ENCODE measurements around the gene ART4. TPM values are rescaled to one million over a fixed set of nuclear protein-coding genes. Genes with fewer than 3 reads are reported as not detected.

Gene ART4
- total and polyA plus RNA-seq, 2 donors (not counting 3 experiments of a cell fraction or from before 2014, with no cell fraction given) = 12.5 to 54.7 TPM

GRCh38 chr12:14876833-14877232, 33.5 kb upstream of the ART4 start:
- no peak overlapping the region for H3K27ac ChIP-seq (ENCODE audit: insufficient read depth, low read depth, low read length)
- H3K4me1 ChIP-seq (ENCODE audit: control insufficient read depth, extremely low read depth, insufficient read depth, low read length) = peaks cover 7% of the 10 kb centered on the region
- H3K9ac ChIP-seq (replicated peaks; ENCODE audit: extremely low read depth, insufficient read depth, low read length) = no peak overlapping the region
- H3K4me3 ChIP-seq (replicated peaks in 1 of 3; ENCODE audit: insufficient read depth in 1 of 3, low read depth in 1 of 3, low read length in 3 of 3) = no peak overlapping the region
- no peaks in the 10 kb centered on the region for H3K27me3 ChIP-seq (ENCODE audit: control insufficient read depth in 2 of 2, insufficient read depth in 2 of 2, low read length in 2 of 2)
- dilution Hi-C loops (cut with MboI; ENCODE audit: extremely low pct_ligation_motif_present, low sequenced_read_pairs) (no loop called here), intact Hi-C loops (cut with micrococcal nuclease) (no loop called here)
- FAIRE-seq (no peak), DNase-seq (ENCODE audit: low read depth, low spot score) (no peak)
- H3K79me2 ChIP-seq (ENCODE audit: control insufficient read depth, insufficient read depth, low read length) = no peaks in the 10 kb centered on the region
- no TSS peak for BruUV-seq (replicated peaks)
- no peaks in the 10 kb centered on the region for H3K9me1 ChIP-seq (replicated peaks; ENCODE audit: control insufficient read depth, extremely low read depth, insufficient read depth, low read length)
- H3K9me3 ChIP-seq (replicated peaks; ENCODE audit: control insufficient read depth, insufficient read depth, low read length) = no peaks in the 10 kb centered on the region
- no peak overlapping the region for H3K4me2 ChIP-seq (ENCODE audit: insufficient read depth, low read length)
- no peak for TF ChIP-seq FOS (IDR thresholded peaks at IDR 0.05; ENCODE audit: borderline replicate concordance, insufficient read depth, low read length)
- no peak for TF ChIP-seq GATA2 (IDR thresholded peaks at IDR 0.05; ENCODE audit: insufficient read depth, insufficient read length, low read depth, low read length)
- no peak for TF ChIP-seq POLR2A (IDR thresholded peaks at IDR 0.05; ENCODE audit: low read depth, low read length)
- no peak for TF ChIP-seq EZH2 (IDR thresholded peaks at IDR 0.05; ENCODE audit: borderline replicate concordance, low read depth, low read length, severe bottlenecking)
- TF ChIP-seq, protein P1, sequence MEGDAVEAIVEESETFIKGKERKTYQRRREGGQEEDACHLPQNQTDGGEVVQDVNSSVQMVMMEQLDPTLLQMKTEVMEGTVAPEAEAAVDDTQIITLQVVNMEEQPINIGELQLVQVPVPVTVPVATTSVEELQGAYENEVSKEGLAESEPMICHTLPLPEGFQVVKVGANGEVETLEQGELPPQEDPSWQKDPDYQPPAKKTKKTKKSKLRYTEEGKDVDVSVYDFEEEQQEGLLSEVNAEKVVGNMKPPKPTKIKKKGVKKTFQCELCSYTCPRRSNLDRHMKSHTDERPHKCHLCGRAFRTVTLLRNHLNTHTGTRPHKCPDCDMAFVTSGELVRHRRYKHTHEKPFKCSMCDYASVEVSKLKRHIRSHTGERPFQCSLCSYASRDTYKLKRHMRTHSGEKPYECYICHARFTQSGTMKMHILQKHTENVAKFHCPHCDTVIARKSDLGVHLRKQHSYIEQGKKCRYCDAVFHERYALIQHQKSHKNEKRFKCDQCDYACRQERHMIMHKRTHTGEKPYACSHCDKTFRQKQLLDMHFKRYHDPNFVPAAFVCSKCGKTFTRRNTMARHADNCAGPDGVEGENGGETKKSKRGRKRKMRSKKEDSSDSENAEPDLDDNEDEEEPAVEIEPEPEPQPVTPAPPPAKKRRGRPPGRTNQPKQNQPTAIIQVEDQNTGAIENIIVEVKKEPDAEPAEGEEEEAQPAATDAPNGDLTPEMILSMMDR (IDR thresholded peaks at IDR 0.05; ENCODE audit: extremely low read depth in 1 of 2, insufficient read depth in 1 of 2, low read depth in 1 of 2, low read length in 2 of 2) = no peak
- no peak for TF ChIP-seq POLR2AphosphoS5 (IDR thresholded peaks at IDR 0.05; ENCODE audit: insufficient read depth, low read depth, low read length)
- no peak for TF ChIP-seq MYC (IDR thresholded peaks at IDR 0.05; ENCODE audit: low read depth, low read length)
- TF ChIP-seq JUN (IDR thresholded peaks at IDR 0.05; ENCODE audit: borderline replicate concordance, insufficient read depth, insufficient read length, low read depth) = no peak
- TF ChIP-seq, protein P2, sequence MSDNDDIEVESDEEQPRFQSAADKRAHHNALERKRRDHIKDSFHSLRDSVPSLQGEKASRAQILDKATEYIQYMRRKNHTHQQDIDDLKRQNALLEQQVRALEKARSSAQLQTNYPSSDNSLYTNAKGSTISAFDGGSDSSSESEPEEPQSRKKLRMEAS (IDR thresholded peaks at IDR 0.05; ENCODE audit: insufficient read depth, insufficient read length) = no peak
- ChIA-PET CTCF (no interaction called here), POLR2A (no interaction called here)
- H3K36me3 ChIP-seq (ENCODE audit: control insufficient read depth in 2 of 2, extremely low read depth in 1 of 2, insufficient read depth in 2 of 2, low read length in 2 of 2) = no peaks in the 10 kb centered on the region
- no peak overlapping the region for H2AFZ ChIP-seq (ENCODE audit: low read depth, low read length)
- no peaks in the 10 kb centered on the region for H4K20me1 ChIP-seq (replicated peaks; ENCODE audit: control insufficient read depth, extremely low read depth, insufficient read depth, low read length)
